HepG2 (cell line): ENCODE results near the gene CYP46A1. TPM values are rescaled to one million over a fixed set of nuclear protein-coding genes. Genes with fewer than 3 reads are reported as not detected.

Experiments used
- GTF3A ChIP-seq: sonication (generic); formaldehyde crosslinking; conservative IDR thresholded peaks from 2 replicates; pipeline ENCODE4 v1.4.0; 2020; ENCODE audit warnings: mild to moderate bottlenecking, missing genetic modification reagents
- GZF1 ChIP-seq: sonication (generic); formaldehyde crosslinking; IDR thresholded peaks from 2 replicates; pipeline ENCODE4 v1.5.1; 2020; ENCODE audit warnings: mild to moderate bottlenecking, missing genetic modification reagents
- HOXA3 ChIP-seq: sonication (generic); formaldehyde crosslinking; IDR thresholded peaks from 2 replicates; pipeline ENCODE4 v1.5.0; 2020; ENCODE audit warnings: missing genetic modification reagents
- JARID2 ChIP-seq: sonication (generic); formaldehyde crosslinking; IDR thresholded peaks from 2 replicates; pipeline ENCODE4 v1.8.1; 2023; ENCODE audit warnings: missing genetic modification reagents, inconsistent platforms; ENCODE audit not compliant: insufficient replicate concordance
- MNT ChIP-seq: fragments of 450-650 bp; IDR thresholded peaks from 2 replicates; pipeline ENCODE4 v1.6.1; 2016
- MXD1 ChIP-seq: sonication (generic); formaldehyde crosslinking; IDR thresholded peaks from 2 replicates; pipeline ENCODE4 v1.4.0; 2020; ENCODE audit warnings: mild to moderate bottlenecking, missing genetic modification reagents
- PHF20 ChIP-seq: sonication (generic); formaldehyde crosslinking; IDR thresholded peaks from 2 replicates; pipeline ENCODE4 v1.5.0; 2020; ENCODE audit warnings: mild to moderate bottlenecking, missing genetic modification reagents
- UBTF ChIP-seq: sonication (generic); formaldehyde crosslinking; IDR thresholded peaks from 2 replicates; pipeline ENCODE4 v1.4.0; 2020; ENCODE audit warnings: mild to moderate bottlenecking, missing genetic modification reagents
- YEATS2 ChIP-seq: sonication (generic); formaldehyde crosslinking; IDR thresholded peaks from 2 replicates; pipeline ENCODE4 v1.4.0; 2020; ENCODE audit warnings: missing genetic modification reagents, borderline replicate concordance
- ZNF318 ChIP-seq: sonication (generic); formaldehyde crosslinking; IDR thresholded peaks from 2 replicates; pipeline ENCODE4 v1.4.0; 2020; ENCODE audit warnings: mild to moderate bottlenecking, missing genetic modification reagents
- ZNF781 ChIP-seq: sonication (generic); formaldehyde crosslinking; IDR thresholded peaks from 2 replicates; pipeline ENCODE4 v1.5.1; 2020; ENCODE audit warnings: borderline replicate concordance, mild to moderate bottlenecking, missing genetic modification reagents; ENCODE audit errors: not compliant biosample characterization
- ZSCAN20 ChIP-seq: sonication (generic); formaldehyde crosslinking; IDR thresholded peaks from 2 replicates; pipeline ENCODE4 v1.4.0; 2020; ENCODE audit warnings: missing genetic modification reagents, mild to moderate bottlenecking, borderline replicate concordance
- polyA plus RNA-seq, 8 experiments: library from polyadenylated mRNA; depleted of rRNA in 3 of 8; stranded (reverse) in 7 of 8; unstranded in 1 of 8; fragments of >200 nt; fragmentation: Illumina TruSeq in 4 of 8; extraction: Trizol in 4 of 8; gene quantifications; 2 replicates each; pipeline versions ENCODE4 v1.2.1 to v1.2.3, GENCODE V29; 2011 to 2016; ENCODE audit warnings: low read depth in 4 of 8, missing spikeins in 1 of 8, mixed read lengths in 1 of 8; ENCODE audit not compliant: insufficient read depth in 1 of 8
- total RNA-seq, 5 experiments: library from RNA; depleted of rRNA; stranded (reverse); fragments of >200 nt; fragmentation: Illumina TruSeq; extraction: Trizol; gene quantifications; 2 replicates each; pipeline ENCODE4 v1.2.3, GENCODE V29; 2016; ENCODE audit warnings: low read depth in 1 of 5
- TF ChIP-seq, protein P1 (sequence below): sonication (generic); formaldehyde crosslinking; IDR thresholded peaks from 2 replicates; pipeline ENCODE4 v1.8.0; 2022; ENCODE audit warnings: missing genetic modification reagents, low read depth, mild to moderate bottlenecking, borderline replicate concordance

CYP46A1 gene
- total and polyA plus RNA-seq, 2 of the 13 experiments (the other 11 are each of a cell fraction or from before 2014, with no cell fraction given) = not detected

- TF ChIP-seq ZNF318 (CRISPR knock-in tag) (no peak), ZSCAN20 (CRISPR knock-in tag) (no peak), GZF1 (CRISPR knock-in tag) (no peak), ZNF781 (CRISPR knock-in tag) (no peak), UBTF (CRISPR knock-in tag) (peak; percentile 79), MNT (no peak), PHF20 (CRISPR knock-in tag) (no peak), MXD1 (CRISPR knock-in tag) (peak; percentile 34; the same call in 1 of the 2 replicates), JARID2 (CRISPR knock-in tag) (no peak), HOXA3 (peak; percentile 63), GTF3A (CRISPR knock-in tag) (no peak), YEATS2 (no peak)
- TF ChIP-seq, protein P1, sequence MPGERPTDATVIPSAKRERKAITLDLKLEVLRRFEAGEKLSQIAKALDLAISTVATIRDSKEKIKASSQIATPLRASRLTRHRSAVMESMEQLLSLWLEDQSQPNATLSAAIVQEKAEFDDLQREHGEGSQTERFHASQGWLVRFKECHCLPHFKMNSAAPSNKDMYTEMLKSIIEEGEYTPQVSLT = no peak
Measured at GRCh38 chr14:99729991-99730875, 46.1 kb downstream of the CYP46A1 start (continued).
